ENCODE results near the gene SPTBN4.

SPTBN4 gene

DNA sequence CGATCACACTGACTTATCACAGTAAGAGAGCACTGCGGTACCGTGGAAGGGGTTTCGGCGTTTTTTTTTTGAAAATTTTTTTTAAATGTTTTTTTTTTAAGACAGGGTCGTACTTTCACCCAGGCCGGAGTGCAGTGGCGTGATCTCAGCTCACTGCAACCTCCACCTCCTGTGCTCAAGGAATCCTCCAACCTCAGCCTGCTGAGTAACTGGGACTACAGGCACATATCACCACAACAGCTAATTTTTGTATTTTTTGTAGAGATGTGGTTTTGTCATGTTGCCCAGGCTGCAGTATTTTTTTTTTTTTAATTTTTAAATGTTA, 153.3 kb downstream of the SPTBN4 start:
- Histone ChIP-seq H3K4ac (ENCODE audit: low read depth, low read length) (no peak overlapping the region), H4K12ac (ENCODE audit: low read depth, low read length) (no peak overlapping the region), H2BK5ac (ENCODE audit: low read depth, low read length, poor library complexity) (no peak overlapping the region), H2AK5ac (ENCODE audit: low read length) (no peak overlapping the region), H3K4me3 (ENCODE audit: low read depth, low read length) (no peak overlapping the region), H3K9me3 (ENCODE audit: insufficient read depth, low read depth, low read length) (peaks cover 1% of the 10 kb centered on the region), H3K9ac (ENCODE audit: low read length) (no peak overlapping the region), H3K79me2 (ENCODE audit: control insufficient read depth, insufficient read depth, low read length, poor library complexity) (no peaks in the 10 kb centered on the region), H2AFZ (ENCODE audit: insufficient read depth, low read length, poor library complexity) (no peak overlapping the region), H4K8ac (ENCODE audit: low read depth, low read length) (no peak overlapping the region), H3K79me1 (ENCODE audit: low read length) (peaks cover 13% of the 10 kb centered on the region), H3K23ac (ENCODE audit: low read length) (no peak overlapping the region), H3K36me3 (ENCODE audit: control insufficient read depth in 1 of 2, insufficient read depth in 2 of 2, low read length in 2 of 2) (peaks cover 33% of the 10 kb centered on the region in 2 experiments), H4K91ac (ENCODE audit: low read depth, low read length) (no peak overlapping the region), H3K14ac (ENCODE audit: low read length) (no peak overlapping the region), H3K4me2 (ENCODE audit: low read length) (no peak overlapping the region), H2BK12ac (ENCODE audit: low read length) (no peak overlapping the region), H3K27me3 (ENCODE audit: insufficient read depth, low read length) (no peaks in the 10 kb centered on the region), H3K27ac (ENCODE audit: low read depth, low read length) (no peak overlapping the region), H2BK120ac (ENCODE audit: insufficient read depth, low read length, poor library complexity) (no peak overlapping the region), H3K18ac (ENCODE audit: low read length) (no peak overlapping the region), H3K4me1 (ENCODE audit: control insufficient read depth in 1 of 2, insufficient read depth in 2 of 2, low read length in 2 of 2) (peaks cover 9 to 19% of the 10 kb centered on the region in 2 experiments)
- WGBS (ENCODE audit: extremely low coverage, insufficient coverage, insufficient read length), result 100% methylated on average over 3 of the region's 8 CpGs
- no peak for DNase-seq

DNA sequence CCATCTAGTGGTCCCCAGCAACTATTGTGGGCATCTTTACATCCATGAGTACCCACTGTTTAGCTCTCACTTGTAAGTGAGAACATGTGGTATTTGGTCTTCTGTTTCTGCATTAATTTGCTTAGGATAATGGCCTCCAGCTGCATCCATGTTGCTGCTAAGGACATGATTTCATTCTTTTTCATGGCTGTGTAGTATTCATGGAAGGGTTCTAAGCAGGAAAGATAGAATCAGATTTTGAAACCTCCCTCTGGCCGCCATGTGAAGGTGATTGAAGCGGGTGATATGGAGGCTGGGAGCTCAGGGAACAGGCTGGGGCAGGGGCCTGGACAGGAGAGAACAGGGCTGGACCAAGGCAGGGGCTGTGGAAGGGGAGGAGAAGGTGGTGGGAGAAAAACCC, 154.5 kb downstream of the SPTBN4 start:
- H3K4me3 ChIP-seq (ENCODE audit: low read depth, low read length), result no peak overlapping the region
- H2BK120ac ChIP-seq (ENCODE audit: insufficient read depth, low read length, poor library complexity), result no peak overlapping the region
- H3K79me1 ChIP-seq (ENCODE audit: low read length), result peaks cover 15% of the 10 kb centered on the region
- H4K91ac ChIP-seq (ENCODE audit: low read depth, low read length), result no peak overlapping the region
- H3K4ac ChIP-seq (ENCODE audit: low read depth, low read length), result no peak overlapping the region
- no peak for DNase-seq
- H2AK5ac ChIP-seq (ENCODE audit: low read length), result no peak overlapping the region
- H3K9me3 ChIP-seq (ENCODE audit: insufficient read depth, low read depth, low read length), result peaks cover 1% of the 10 kb centered on the region
- no peak overlapping the region for H3K9ac ChIP-seq (ENCODE audit: low read length)
- H3K23ac ChIP-seq (ENCODE audit: low read length), result no peak overlapping the region
- no peak overlapping the region for H2BK12ac ChIP-seq (ENCODE audit: low read length)
- peaks cover 16 to 30% of the 10 kb centered on the region in 2 experiments for H3K4me1 ChIP-seq (ENCODE audit: control insufficient read depth in 1 of 2, insufficient read depth in 2 of 2, low read length in 2 of 2)
- no peaks in the 10 kb centered on the region for H3K27me3 ChIP-seq (ENCODE audit: insufficient read depth, low read length)
- H3K14ac ChIP-seq (ENCODE audit: low read length), result no peak overlapping the region
- no CpG with 5 or more reads among the region's 2 CpGs for WGBS (ENCODE audit: extremely low coverage, insufficient coverage, insufficient read length)
- H3K79me2 ChIP-seq (ENCODE audit: control insufficient read depth, insufficient read depth, low read length, poor library complexity), result no peaks in the 10 kb centered on the region
- peak overlapping the region; percentile 51 for H3K18ac ChIP-seq (ENCODE audit: low read length)
- no peak overlapping the region for H4K8ac ChIP-seq (ENCODE audit: low read depth, low read length)
- H3K36me3 ChIP-seq (ENCODE audit: control insufficient read depth in 1 of 2, insufficient read depth in 2 of 2, low read length in 2 of 2), result peaks cover 43% of the 10 kb centered on the region in 2 experiments
- no peak overlapping the region for H2AFZ ChIP-seq (ENCODE audit: insufficient read depth, low read length, poor library complexity)
- no peak overlapping the region for H4K12ac ChIP-seq (ENCODE audit: low read depth, low read length)
- H2BK5ac ChIP-seq (ENCODE audit: low read depth, low read length, poor library complexity), result no peak overlapping the region
- no peak overlapping the region for H3K4me2 ChIP-seq (ENCODE audit: low read length)
- H3K27ac ChIP-seq (ENCODE audit: low read depth, low read length), result no peak overlapping the region

- peaks cover 16 to 32% of the 10 kb centered on the region in 2 experiments for H3K4me1 ChIP-seq (ENCODE audit: control insufficient read depth in 1 of 2, insufficient read depth in 2 of 2, low read length in 2 of 2)
- H3K79me2 ChIP-seq (ENCODE audit: control insufficient read depth, insufficient read depth, low read length, poor library complexity), result no peaks in the 10 kb centered on the region
- peak overlapping the region; percentile 63 for H3K14ac ChIP-seq (ENCODE audit: low read length)
- H3K4me3 ChIP-seq (ENCODE audit: low read depth, low read length), result no peak overlapping the region
- peaks cover 45 to 47% of the 10 kb centered on the region in 2 experiments for H3K36me3 ChIP-seq (ENCODE audit: control insufficient read depth in 1 of 2, insufficient read depth in 2 of 2, low read length in 2 of 2)
- H4K8ac ChIP-seq (ENCODE audit: low read depth, low read length), result peak overlapping the region; percentile 72
- peaks cover 15% of the 10 kb centered on the region for H3K79me1 ChIP-seq (ENCODE audit: low read length)
- peak overlapping the region; percentile 67 for H4K91ac ChIP-seq (ENCODE audit: low read depth, low read length)
- DNase-seq, result no peak
- peak overlapping the region; percentile 52 for H2BK5ac ChIP-seq (ENCODE audit: low read depth, low read length, poor library complexity)
- peak overlapping the region; percentile 39 for H4K12ac ChIP-seq (ENCODE audit: low read depth, low read length)
- no peaks in the 10 kb centered on the region for H3K27me3 ChIP-seq (ENCODE audit: insufficient read depth, low read length)
- H3K4ac ChIP-seq (ENCODE audit: low read depth, low read length), result peak overlapping the region; percentile 42
- no CpG with 5 or more reads among the region's 24 CpGs for WGBS (ENCODE audit: extremely low coverage, insufficient coverage, insufficient read length)
- peak overlapping the region; percentile 26 for H3K9ac ChIP-seq (ENCODE audit: low read length)
- no peak overlapping the region for H3K4me2 ChIP-seq (ENCODE audit: low read length)
- H2AFZ ChIP-seq (ENCODE audit: insufficient read depth, low read length, poor library complexity), result no peak overlapping the region
- peak overlapping the region; percentile 85 for H2AK5ac ChIP-seq (ENCODE audit: low read length)
- H3K27ac ChIP-seq (ENCODE audit: low read depth, low read length), result peak overlapping the region; percentile 92
- peaks cover 1% of the 10 kb centered on the region for H3K9me3 ChIP-seq (ENCODE audit: insufficient read depth, low read depth, low read length)
- peak overlapping the region; percentile 37 for H2BK12ac ChIP-seq (ENCODE audit: low read length)
- H2BK120ac ChIP-seq (ENCODE audit: insufficient read depth, low read length, poor library complexity), result peak overlapping the region; percentile 74
- H3K23ac ChIP-seq (ENCODE audit: low read length), result no peak overlapping the region
- peak overlapping the region; percentile 80 for H3K18ac ChIP-seq (ENCODE audit: low read length)
Measured at GRCh38 chr19:40621966-40622772, 155.4 kb downstream of the SPTBN4 start.

DNA sequence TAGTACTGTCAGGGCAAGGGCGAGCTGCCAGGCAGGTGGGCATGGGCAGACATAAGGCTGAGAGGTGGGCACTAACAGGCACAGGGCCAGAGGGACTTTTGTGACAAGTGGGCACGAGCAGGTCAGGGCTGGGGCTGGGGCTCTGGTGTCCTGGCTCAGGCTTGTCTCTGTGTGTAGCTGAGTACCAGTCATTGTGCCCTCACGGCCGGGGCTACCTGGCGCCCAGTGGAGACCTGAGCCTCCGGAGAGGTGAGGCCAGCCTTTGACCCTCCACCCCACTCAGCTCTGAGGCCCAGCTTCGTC, 155.9 kb downstream of the SPTBN4 start:
- Histone ChIP-seq H3K9ac (ENCODE audit: low read length) (no peak overlapping the region), H2AFZ (ENCODE audit: insufficient read depth, low read length, poor library complexity) (no peak overlapping the region), H3K9me3 (ENCODE audit: insufficient read depth, low read depth, low read length) (peaks cover 1% of the 10 kb centered on the region), H3K4me1 (ENCODE audit: control insufficient read depth in 1 of 2, insufficient read depth in 2 of 2, low read length in 2 of 2) (peaks cover 16 to 32% of the 10 kb centered on the region in 2 experiments), H4K8ac (ENCODE audit: low read depth, low read length) (peak overlapping the region; percentile 72), H4K91ac (ENCODE audit: low read depth, low read length) (peak overlapping the region; percentile 67), H3K4me3 (ENCODE audit: low read depth, low read length) (no peak overlapping the region), H2AK5ac (ENCODE audit: low read length) (peak overlapping the region; percentile 85), H3K23ac (ENCODE audit: low read length) (no peak overlapping the region), H2BK12ac (ENCODE audit: low read length) (peak overlapping the region; percentile 37), H3K36me3 (ENCODE audit: control insufficient read depth in 1 of 2, insufficient read depth in 2 of 2, low read length in 2 of 2) (peaks cover 51 to 52% of the 10 kb centered on the region in 2 experiments), H2BK5ac (ENCODE audit: low read depth, low read length, poor library complexity) (peak overlapping the region; percentile 52), H3K27ac (ENCODE audit: low read depth, low read length) (peak overlapping the region; percentile 92), H3K27me3 (ENCODE audit: insufficient read depth, low read length) (no peaks in the 10 kb centered on the region), H3K79me2 (ENCODE audit: control insufficient read depth, insufficient read depth, low read length, poor library complexity) (no peaks in the 10 kb centered on the region), H3K14ac (ENCODE audit: low read length) (peak overlapping the region; percentile 63), H3K18ac (ENCODE audit: low read length) (peak overlapping the region; percentile 80), H3K4me2 (ENCODE audit: low read length) (no peak overlapping the region), H2BK120ac (ENCODE audit: insufficient read depth, low read length, poor library complexity) (peak overlapping the region; percentile 74), H3K79me1 (ENCODE audit: low read length) (peaks cover 15% of the 10 kb centered on the region), H4K12ac (ENCODE audit: low read depth, low read length) (peak overlapping the region; percentile 39), H3K4ac (ENCODE audit: low read depth, low read length) (peak overlapping the region; percentile 42)
- DNase-seq, result no peak
- WGBS (ENCODE audit: extremely low coverage, insufficient coverage, insufficient read length), result no CpG with 5 or more reads among the region's 7 CpGs

Measured in trophoblast cell (in vitro differentiated cells and primary cell).